ENCODE data around the gene HOXD12. TPM values are rescaled to one million over a fixed set of nuclear protein-coding genes. Genes with fewer than 3 reads are reported as not detected.

The HOXD12 gene
- total RNA-seq, 1 experiment from 2014 or later = 0.13 TPM

DNA sequence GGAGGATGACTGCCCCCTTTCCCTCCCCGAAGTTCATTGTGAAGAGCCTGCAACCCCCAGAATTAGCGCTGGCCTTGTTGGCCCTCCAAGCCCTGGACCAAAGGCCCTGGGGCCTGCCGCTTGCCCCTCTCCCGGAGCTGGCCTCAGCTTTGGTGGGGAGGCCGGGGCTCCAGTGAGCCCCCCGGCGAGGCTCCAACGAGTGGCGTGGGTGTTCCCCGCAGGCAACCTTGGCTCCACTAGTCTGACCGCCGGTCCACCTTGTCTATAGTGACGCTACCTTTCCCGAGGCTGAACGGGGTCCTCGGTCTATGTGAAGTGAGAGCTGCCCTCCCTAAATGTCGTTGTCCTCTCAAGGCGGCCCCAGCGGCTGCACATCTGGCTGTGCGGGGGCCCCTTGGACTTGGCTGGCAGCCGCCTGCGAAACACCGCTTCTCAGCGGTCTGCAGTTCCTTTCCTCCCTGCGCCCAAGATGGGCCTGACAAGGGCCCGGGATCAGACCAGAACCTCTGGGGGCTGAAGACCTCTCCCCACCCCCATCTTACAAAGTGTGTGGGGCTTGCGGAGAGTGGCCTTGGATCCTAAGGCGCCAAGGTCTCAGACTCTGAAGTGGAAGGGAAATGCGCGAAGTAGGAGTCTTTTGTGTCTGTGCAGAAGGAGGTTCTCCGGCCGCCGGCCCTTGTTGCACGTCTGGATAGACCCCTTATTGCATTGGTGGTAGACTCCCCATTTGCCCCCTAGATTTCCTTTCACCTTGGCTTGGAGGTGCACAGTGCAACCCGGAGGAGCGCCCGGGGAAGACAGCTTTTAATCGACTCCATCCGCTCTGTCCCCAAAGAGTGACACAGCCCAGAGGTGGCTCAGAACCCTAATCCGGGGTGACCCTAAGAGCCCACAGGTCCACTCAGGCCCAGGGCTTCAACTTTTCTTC lies 13.0 kb downstream of the HOXD12 start:
- no peak overlapping the region for H3K4me3 ChIP-seq (ENCODE audit: low read depth in 2 of 2, low read length in 2 of 2)
- H3K27me3 ChIP-seq (ENCODE audit: control insufficient read depth, insufficient read depth, low read length) = peaks cover 5% of the 10 kb centered on the region; the same call in 1 of the 2 replicates
- CTCF ChIA-PET = interaction anchor here (0.6 kb wide), 1 partner anchor 448 kb away, joined by 3 read pairs; no protein-coding TSS in a partner anchor
- ATAC-seq (no peak), DNase-seq (ENCODE audit: low read depth, low spot score) (no peak)
- BruUV-seq (replicated peaks) = no TSS peak
- intact Hi-C loops (cut with micrococcal nuclease; ENCODE audit: unreplicated experiment) = no loop called here
- in situ Hi-C loops (cut with HindIII; ENCODE audit: low pct_unique_long_range_greater_than_20kb, low sequenced_read_pairs) = no loop called here
- H3K4me1 ChIP-seq (ENCODE audit: control insufficient read depth, insufficient read depth, low read length) = 0 out of 2 replicates have a peak, but pooled peaks cover 3% of the 10 kb centered on the region
- no peaks in the 10 kb centered on the region for H3K36me3 ChIP-seq (ENCODE audit: control insufficient read depth, insufficient read depth, low read length)
- H3K27ac ChIP-seq (ENCODE audit: low read length) = no peak overlapping the region
- POLR2A ChIA-PET = no interaction called here
- TF ChIP-seq, protein P1, sequence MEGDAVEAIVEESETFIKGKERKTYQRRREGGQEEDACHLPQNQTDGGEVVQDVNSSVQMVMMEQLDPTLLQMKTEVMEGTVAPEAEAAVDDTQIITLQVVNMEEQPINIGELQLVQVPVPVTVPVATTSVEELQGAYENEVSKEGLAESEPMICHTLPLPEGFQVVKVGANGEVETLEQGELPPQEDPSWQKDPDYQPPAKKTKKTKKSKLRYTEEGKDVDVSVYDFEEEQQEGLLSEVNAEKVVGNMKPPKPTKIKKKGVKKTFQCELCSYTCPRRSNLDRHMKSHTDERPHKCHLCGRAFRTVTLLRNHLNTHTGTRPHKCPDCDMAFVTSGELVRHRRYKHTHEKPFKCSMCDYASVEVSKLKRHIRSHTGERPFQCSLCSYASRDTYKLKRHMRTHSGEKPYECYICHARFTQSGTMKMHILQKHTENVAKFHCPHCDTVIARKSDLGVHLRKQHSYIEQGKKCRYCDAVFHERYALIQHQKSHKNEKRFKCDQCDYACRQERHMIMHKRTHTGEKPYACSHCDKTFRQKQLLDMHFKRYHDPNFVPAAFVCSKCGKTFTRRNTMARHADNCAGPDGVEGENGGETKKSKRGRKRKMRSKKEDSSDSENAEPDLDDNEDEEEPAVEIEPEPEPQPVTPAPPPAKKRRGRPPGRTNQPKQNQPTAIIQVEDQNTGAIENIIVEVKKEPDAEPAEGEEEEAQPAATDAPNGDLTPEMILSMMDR (IDR thresholded peaks at IDR 0.05) = no peak
- no peak for TF ChIP-seq TCF7L2 (IDR thresholded peaks at IDR 0.05; ENCODE audit: low read depth, low read length)
- no peak for TF ChIP-seq POLR2AphosphoS5 (IDR thresholded peaks at IDR 0.05; ENCODE audit: low read depth, low read length)
- TF ChIP-seq SIN3A (IDR thresholded peaks at IDR 0.05; ENCODE audit: borderline replicate concordance, insufficient read depth, low read depth, low read length) = no peak
- TF ChIP-seq, protein P2, sequence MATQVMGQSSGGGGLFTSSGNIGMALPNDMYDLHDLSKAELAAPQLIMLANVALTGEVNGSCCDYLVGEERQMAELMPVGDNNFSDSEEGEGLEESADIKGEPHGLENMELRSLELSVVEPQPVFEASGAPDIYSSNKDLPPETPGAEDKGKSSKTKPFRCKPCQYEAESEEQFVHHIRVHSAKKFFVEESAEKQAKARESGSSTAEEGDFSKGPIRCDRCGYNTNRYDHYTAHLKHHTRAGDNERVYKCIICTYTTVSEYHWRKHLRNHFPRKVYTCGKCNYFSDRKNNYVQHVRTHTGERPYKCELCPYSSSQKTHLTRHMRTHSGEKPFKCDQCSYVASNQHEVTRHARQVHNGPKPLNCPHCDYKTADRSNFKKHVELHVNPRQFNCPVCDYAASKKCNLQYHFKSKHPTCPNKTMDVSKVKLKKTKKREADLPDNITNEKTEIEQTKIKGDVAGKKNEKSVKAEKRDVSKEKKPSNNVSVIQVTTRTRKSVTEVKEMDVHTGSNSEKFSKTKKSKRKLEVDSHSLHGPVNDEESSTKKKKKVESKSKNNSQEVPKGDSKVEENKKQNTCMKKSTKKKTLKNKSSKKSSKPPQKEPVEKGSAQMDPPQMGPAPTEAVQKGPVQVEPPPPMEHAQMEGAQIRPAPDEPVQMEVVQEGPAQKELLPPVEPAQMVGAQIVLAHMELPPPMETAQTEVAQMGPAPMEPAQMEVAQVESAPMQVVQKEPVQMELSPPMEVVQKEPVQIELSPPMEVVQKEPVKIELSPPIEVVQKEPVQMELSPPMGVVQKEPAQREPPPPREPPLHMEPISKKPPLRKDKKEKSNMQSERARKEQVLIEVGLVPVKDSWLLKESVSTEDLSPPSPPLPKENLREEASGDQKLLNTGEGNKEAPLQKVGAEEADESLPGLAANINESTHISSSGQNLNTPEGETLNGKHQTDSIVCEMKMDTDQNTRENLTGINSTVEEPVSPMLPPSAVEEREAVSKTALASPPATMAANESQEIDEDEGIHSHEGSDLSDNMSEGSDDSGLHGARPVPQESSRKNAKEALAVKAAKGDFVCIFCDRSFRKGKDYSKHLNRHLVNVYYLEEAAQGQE (IDR thresholded peaks at IDR 0.05; ENCODE audit: insufficient read depth in 1 of 2, low read depth in 2 of 2, low read length in 1 of 2) = no peak
- no peaks in the 10 kb centered on the region for H3K9me3 ChIP-seq (ENCODE audit: control insufficient read depth, insufficient read depth, low read depth, low read length)

DNA sequence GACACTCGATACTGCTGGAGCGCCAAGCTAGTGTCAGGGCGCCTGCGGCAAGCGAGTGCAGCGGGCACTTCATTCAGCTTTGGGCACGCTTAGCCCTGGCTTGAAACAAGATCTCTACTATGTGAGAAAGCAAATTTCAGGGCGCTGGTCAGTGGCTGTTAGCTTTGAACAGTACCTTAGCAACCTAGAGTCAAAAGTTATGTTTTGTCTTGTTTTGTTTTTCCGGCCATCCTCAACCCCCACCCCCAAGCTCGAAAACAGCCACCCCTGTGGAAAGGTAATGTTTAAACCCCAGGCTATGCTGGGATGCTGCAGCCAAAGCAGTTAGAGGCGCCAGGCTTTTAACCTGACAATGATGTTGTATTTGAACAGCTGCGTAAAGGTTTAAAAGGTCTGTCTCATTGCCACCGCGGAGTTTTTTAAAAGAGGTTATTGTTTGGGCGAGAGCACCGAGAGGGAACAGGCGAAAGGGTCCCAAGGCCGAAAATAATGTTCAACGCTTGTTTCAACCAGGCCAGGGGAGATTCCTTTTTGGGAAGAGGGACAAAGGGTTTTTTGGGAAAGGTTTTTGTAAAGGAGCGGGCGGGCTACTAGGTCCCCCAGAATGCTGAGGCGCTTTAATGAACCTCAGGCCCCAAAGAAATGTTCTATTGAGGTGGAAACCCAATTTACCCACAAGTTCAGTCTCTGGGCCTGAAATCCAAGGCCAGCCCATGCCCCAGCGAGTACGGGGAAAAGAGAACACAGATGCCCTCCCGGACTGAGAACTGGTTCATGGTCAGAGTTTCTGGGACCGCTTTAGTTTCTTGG lies 14.7 kb downstream of the HOXD12 start:
- ChIA-PET POLR2A (no interaction called here), CTCF (no interaction called here)
- ATAC-seq (no peak), DNase-seq (ENCODE audit: low read depth, low spot score) (no peak)
- TF ChIP-seq TCF7L2 (IDR thresholded peaks at IDR 0.05; ENCODE audit: low read depth, low read length) (no peak), SIN3A (IDR thresholded peaks at IDR 0.05; ENCODE audit: borderline replicate concordance, insufficient read depth, low read depth, low read length) (no peak), POLR2AphosphoS5 (IDR thresholded peaks at IDR 0.05; ENCODE audit: low read depth, low read length) (no peak)
- TF ChIP-seq, protein P2 (IDR thresholded peaks at IDR 0.05; ENCODE audit: insufficient read depth in 1 of 2, low read depth in 2 of 2, low read length in 1 of 2) = no peak
- TF ChIP-seq, protein P1 (IDR thresholded peaks at IDR 0.05) = no peak
- Histone ChIP-seq H3K27ac (ENCODE audit: low read length) (no peak overlapping the region), H3K36me3 (ENCODE audit: control insufficient read depth, insufficient read depth, low read length) (no peaks in the 10 kb centered on the region), H3K4me3 (ENCODE audit: low read depth in 2 of 2, low read length in 2 of 2) (no peak overlapping the region), H3K4me1 (ENCODE audit: control insufficient read depth, insufficient read depth, low read length) (0 out of 2 replicates have a peak, but pooled peaks cover 3% of the 10 kb centered on the region), H3K27me3 (ENCODE audit: control insufficient read depth, insufficient read depth, low read length) (peaks cover 5% of the 10 kb centered on the region; the same call in 1 of the 2 replicates), H3K9me3 (ENCODE audit: control insufficient read depth, insufficient read depth, low read depth, low read length) (no peaks in the 10 kb centered on the region)
- in situ Hi-C loops (cut with HindIII; ENCODE audit: low pct_unique_long_range_greater_than_20kb, low sequenced_read_pairs) = no loop called here
- no TSS peak for BruUV-seq (replicated peaks)
- intact Hi-C loops (cut with micrococcal nuclease; ENCODE audit: unreplicated experiment) = no loop called here

Data from Panc1 (cell line).